ENCODE measurements around the gene REX1BD. TPM values are rescaled to one million over a fixed set of nuclear protein-coding genes. Genes with fewer than 3 reads are reported as not detected.
A peak's percentile ranks its signal among the peaks of the same experiment; 100 is the strongest.

REX1BD gene
- polyA plus RNA-seq, 1 donor from 2014 or later = 214 TPM

DNA sequence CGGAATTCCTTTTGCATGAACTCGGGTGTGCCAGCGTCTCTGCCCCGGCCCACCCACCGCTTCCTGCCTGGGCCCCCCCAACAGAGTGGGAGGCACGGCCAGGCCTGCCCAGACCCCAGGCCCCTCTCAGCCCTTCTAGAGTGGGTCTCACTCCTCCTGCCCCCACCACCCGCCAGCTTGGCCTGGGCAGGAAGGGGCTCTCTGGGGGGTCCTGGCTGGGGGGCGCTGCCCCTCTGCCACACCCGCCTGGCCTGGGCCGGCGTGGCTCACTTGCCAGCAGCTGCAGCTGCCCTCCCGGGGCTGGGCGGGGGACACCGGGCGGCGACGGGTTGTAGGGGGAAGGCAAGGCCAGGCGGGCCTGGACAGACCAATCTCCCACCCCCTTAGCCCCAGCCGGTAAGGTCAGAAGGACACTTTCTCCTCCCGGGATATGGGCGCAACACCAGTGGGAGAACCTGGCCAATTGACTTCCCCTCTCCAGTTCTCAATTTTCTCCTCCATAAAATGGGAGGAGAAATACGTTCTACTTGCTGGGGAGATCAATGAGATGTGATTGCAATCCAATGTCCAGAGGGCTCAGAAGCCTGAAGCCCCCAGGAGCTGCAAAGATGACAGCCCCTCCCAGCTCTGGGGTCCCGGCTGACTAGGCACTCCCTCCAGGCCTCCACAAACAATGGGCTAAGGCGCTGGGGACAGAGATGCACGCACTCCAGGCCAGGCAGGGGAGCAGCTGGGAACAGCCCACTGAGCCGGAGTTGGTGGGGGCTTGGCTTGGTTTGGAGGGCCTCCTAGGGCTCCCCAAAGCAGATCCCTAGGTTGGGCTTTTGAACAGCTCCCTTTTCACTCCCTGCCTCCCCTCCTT, 15.6 kb downstream of the REX1BD start:
- Histone ChIP-seq H3K27me3 (ENCODE audit: insufficient read depth, low read depth, low read length) (peaks cover 73% of the 10 kb centered on the region), H4K20me1 (ENCODE audit: insufficient read depth) (no peaks in the 10 kb centered on the region), H2AFZ (ENCODE audit: low read depth, low read length) (no peak overlapping the region), H3K79me2 (replicated peaks; ENCODE audit: insufficient read depth, low read length) (no peaks in the 10 kb centered on the region), H3K9me2 (ENCODE audit: insufficient read depth, low read length) (no peaks in the 10 kb centered on the region), H3K9me3 (ENCODE audit: low read length) (no peaks in the 10 kb centered on the region), H3F3A (ENCODE audit: insufficient read depth, low read length, poor library complexity, severe bottlenecking) (no peaks in the 10 kb centered on the region), H3K4me3 (ENCODE audit: low read length) (no peak overlapping the region), H3K36me3 (ENCODE audit: insufficient read depth, low read length) (no peaks in the 10 kb centered on the region), H3K27ac (ENCODE audit: low read length) (no peak overlapping the region), H3K9ac (ENCODE audit: low read length) (no peak overlapping the region), H3K4me2 (ENCODE audit: low read length) (no peak overlapping the region)
- no peak for TF ChIP-seq EP300 (conservative IDR thresholded peaks at IDR 0.05; ENCODE audit: poor library complexity, severe bottlenecking)
- TF ChIP-seq, protein P1, sequence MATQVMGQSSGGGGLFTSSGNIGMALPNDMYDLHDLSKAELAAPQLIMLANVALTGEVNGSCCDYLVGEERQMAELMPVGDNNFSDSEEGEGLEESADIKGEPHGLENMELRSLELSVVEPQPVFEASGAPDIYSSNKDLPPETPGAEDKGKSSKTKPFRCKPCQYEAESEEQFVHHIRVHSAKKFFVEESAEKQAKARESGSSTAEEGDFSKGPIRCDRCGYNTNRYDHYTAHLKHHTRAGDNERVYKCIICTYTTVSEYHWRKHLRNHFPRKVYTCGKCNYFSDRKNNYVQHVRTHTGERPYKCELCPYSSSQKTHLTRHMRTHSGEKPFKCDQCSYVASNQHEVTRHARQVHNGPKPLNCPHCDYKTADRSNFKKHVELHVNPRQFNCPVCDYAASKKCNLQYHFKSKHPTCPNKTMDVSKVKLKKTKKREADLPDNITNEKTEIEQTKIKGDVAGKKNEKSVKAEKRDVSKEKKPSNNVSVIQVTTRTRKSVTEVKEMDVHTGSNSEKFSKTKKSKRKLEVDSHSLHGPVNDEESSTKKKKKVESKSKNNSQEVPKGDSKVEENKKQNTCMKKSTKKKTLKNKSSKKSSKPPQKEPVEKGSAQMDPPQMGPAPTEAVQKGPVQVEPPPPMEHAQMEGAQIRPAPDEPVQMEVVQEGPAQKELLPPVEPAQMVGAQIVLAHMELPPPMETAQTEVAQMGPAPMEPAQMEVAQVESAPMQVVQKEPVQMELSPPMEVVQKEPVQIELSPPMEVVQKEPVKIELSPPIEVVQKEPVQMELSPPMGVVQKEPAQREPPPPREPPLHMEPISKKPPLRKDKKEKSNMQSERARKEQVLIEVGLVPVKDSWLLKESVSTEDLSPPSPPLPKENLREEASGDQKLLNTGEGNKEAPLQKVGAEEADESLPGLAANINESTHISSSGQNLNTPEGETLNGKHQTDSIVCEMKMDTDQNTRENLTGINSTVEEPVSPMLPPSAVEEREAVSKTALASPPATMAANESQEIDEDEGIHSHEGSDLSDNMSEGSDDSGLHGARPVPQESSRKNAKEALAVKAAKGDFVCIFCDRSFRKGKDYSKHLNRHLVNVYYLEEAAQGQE (IDR thresholded peaks at IDR 0.05; ENCODE audit: borderline replicate concordance) = no peak
- TF ChIP-seq EZH2 (IDR thresholded peaks at IDR 0.05; ENCODE audit: borderline replicate concordance, insufficient read depth, low read length, poor library complexity, severe bottlenecking) = no peak
- no peak for TF ChIP-seq MXI1 (conservative IDR thresholded peaks at IDR 0.05; ENCODE audit: poor library complexity, severe bottlenecking)
- no peak for TF ChIP-seq TAF1 (IDR thresholded peaks at IDR 0.05; ENCODE audit: low read depth)
- no peak for TF ChIP-seq SMC3 (conservative IDR thresholded peaks at IDR 0.05; ENCODE audit: poor library complexity)
- TF ChIP-seq, protein P2, sequence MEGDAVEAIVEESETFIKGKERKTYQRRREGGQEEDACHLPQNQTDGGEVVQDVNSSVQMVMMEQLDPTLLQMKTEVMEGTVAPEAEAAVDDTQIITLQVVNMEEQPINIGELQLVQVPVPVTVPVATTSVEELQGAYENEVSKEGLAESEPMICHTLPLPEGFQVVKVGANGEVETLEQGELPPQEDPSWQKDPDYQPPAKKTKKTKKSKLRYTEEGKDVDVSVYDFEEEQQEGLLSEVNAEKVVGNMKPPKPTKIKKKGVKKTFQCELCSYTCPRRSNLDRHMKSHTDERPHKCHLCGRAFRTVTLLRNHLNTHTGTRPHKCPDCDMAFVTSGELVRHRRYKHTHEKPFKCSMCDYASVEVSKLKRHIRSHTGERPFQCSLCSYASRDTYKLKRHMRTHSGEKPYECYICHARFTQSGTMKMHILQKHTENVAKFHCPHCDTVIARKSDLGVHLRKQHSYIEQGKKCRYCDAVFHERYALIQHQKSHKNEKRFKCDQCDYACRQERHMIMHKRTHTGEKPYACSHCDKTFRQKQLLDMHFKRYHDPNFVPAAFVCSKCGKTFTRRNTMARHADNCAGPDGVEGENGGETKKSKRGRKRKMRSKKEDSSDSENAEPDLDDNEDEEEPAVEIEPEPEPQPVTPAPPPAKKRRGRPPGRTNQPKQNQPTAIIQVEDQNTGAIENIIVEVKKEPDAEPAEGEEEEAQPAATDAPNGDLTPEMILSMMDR (IDR thresholded peaks at IDR 0.05; ENCODE audit: poor library complexity, severe bottlenecking) = no peak
- no peak for TF ChIP-seq RAD21 (conservative IDR thresholded peaks at IDR 0.05)
- no peak for TF ChIP-seq POLR2AphosphoS5 (IDR thresholded peaks at IDR 0.05)

DNA sequence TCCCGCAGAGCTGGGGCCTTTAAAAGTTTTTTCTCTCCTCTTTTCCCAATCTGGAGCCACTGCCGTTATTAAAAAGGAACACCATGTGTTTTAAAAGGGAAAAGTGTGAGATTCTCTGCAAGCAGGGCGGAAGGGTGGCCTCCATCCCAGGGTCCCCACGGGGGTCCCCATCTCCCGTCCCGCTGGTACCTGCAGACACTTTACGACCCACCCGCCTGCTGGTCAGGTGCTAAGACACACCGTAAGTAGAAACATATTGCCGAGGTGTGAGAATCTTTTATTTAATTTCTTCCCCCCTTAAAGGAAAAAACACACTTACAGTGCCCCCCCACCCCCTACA, 16.2 kb downstream of the REX1BD start:
- no peak overlapping the region for H3K27ac ChIP-seq (ENCODE audit: low read length)
- H3K9me3 ChIP-seq (ENCODE audit: low read length) = no peaks in the 10 kb centered on the region
- no peaks in the 10 kb centered on the region for H3K36me3 ChIP-seq (ENCODE audit: insufficient read depth, low read length)
- H2AFZ ChIP-seq (ENCODE audit: low read depth, low read length) = no peak overlapping the region
- H3K9me2 ChIP-seq (ENCODE audit: insufficient read depth, low read length) = no peaks in the 10 kb centered on the region
- no peaks in the 10 kb centered on the region for H3F3A ChIP-seq (ENCODE audit: insufficient read depth, low read length, poor library complexity, severe bottlenecking)
- H4K20me1 ChIP-seq (ENCODE audit: insufficient read depth) = no peaks in the 10 kb centered on the region
- no peak overlapping the region for H3K4me3 ChIP-seq (ENCODE audit: low read length)
- no peak overlapping the region for H3K4me2 ChIP-seq (ENCODE audit: low read length)
- TF ChIP-seq RAD21 (conservative IDR thresholded peaks at IDR 0.05) (no peak), EP300 (conservative IDR thresholded peaks at IDR 0.05; ENCODE audit: poor library complexity, severe bottlenecking) (no peak), EZH2 (IDR thresholded peaks at IDR 0.05; ENCODE audit: borderline replicate concordance, insufficient read depth, low read length, poor library complexity, severe bottlenecking) (peak; percentile 3)
- no peaks in the 10 kb centered on the region for H3K79me2 ChIP-seq (replicated peaks; ENCODE audit: insufficient read depth, low read length)
- peaks cover 79% of the 10 kb centered on the region for H3K27me3 ChIP-seq (ENCODE audit: insufficient read depth, low read depth, low read length)
- H3K9ac ChIP-seq (ENCODE audit: low read length) = no peak overlapping the region
